Measurements from ENCODE around the gene NCKAP5. TPM values are rescaled to one million over a fixed set of nuclear protein-coding genes. Genes with fewer than 3 reads are reported as not detected.

Gene NCKAP5
- total RNA-seq, 2 donors from 2014 or later = 0.78 to 2.6 TPM

- Histone ChIP-seq H3K4me3 (no peak overlapping the region), H3K36me3 (replicated peaks in 1 of 2; ENCODE audit: insufficient read depth in 1 of 2, low read depth in 2 of 2) (no peaks in the 10 kb centered on the region), H3K27me3 (no peaks in the 10 kb centered on the region), H3K4me1 (no peaks in the 10 kb centered on the region), H3K9me3 (no peaks in the 10 kb centered on the region), H3K27ac (no peak overlapping the region)
- no peak for ATAC-seq
- intact Hi-C loops (cut with DNase I) = no loop called here
- TF ChIP-seq POLR2A (IDR thresholded peaks at IDR 0.05) (no peak), CTCF (IDR thresholded peaks at IDR 0.05) (no peak)
- 88 to 89% methylated on average over 8 of the region's 8 CpGs for WGBS, 2 donors
- no peak for DNase-seq
These were observed 774.7 kb downstream of the NCKAP5 start for GRCh38 chr2:132793532-132793931.

GRCh38 chr2:132790207-132790785, 778.0 kb downstream of the NCKAP5 start:
- no peak overlapping the region for H3K27ac ChIP-seq
- H3K9me3 ChIP-seq = no peaks in the 10 kb centered on the region
- DNase-seq (no peak), ATAC-seq (no peak)
- intact Hi-C loops (cut with DNase I) = no loop called here
- TF ChIP-seq CTCF (IDR thresholded peaks at IDR 0.05) (no peak), POLR2A (IDR thresholded peaks at IDR 0.05) (no peak)
- WGBS, 2 donors = 37 to 41% methylated on average over 4 of the region's 4 CpGs
- H3K36me3 ChIP-seq (replicated peaks in 1 of 2; ENCODE audit: insufficient read depth in 1 of 2, low read depth in 2 of 2) = no peaks in the 10 kb centered on the region
- no peak overlapping the region for H3K4me3 ChIP-seq
- no peaks in the 10 kb centered on the region for H3K4me1 ChIP-seq
- H3K27me3 ChIP-seq = no peaks in the 10 kb centered on the region

- no peak overlapping the region for H3K27ac ChIP-seq
- H3K27me3 ChIP-seq = no peaks in the 10 kb centered on the region
- intact Hi-C loops (cut with DNase I) = no loop called here
- ATAC-seq (no peak), DNase-seq (no peak)
- H3K36me3 ChIP-seq (replicated peaks in 1 of 2; ENCODE audit: insufficient read depth in 1 of 2, low read depth in 2 of 2) = no peaks in the 10 kb centered on the region
- no peak for TF ChIP-seq CTCF (IDR thresholded peaks at IDR 0.05)
- TF ChIP-seq POLR2A (IDR thresholded peaks at IDR 0.05) = no peak
- 83 to 98% methylated on average over 2 of the region's 2 CpGs for WGBS, 2 donors
- H3K4me1 ChIP-seq = no peaks in the 10 kb centered on the region
- H3K9me3 ChIP-seq = no peaks in the 10 kb centered on the region
- H3K4me3 ChIP-seq = no peak overlapping the region
These were observed 779.2 kb downstream of the NCKAP5 start for GRCh38 chr2:132789066-132789465.

- Histone ChIP-seq H3K27me3 (no peaks in the 10 kb centered on the region), H3K9me3 (no peaks in the 10 kb centered on the region), H3K36me3 (replicated peaks in 1 of 2; ENCODE audit: insufficient read depth in 1 of 2, low read depth in 2 of 2) (no peaks in the 10 kb centered on the region), H3K4me3 (no peak overlapping the region), H3K4me1 (no peaks in the 10 kb centered on the region), H3K27ac (no peak overlapping the region)
- DNase-seq = no peak
- intact Hi-C loops (cut with DNase I) = no loop called here
- TF ChIP-seq POLR2A (IDR thresholded peaks at IDR 0.05) = no peak
- TF ChIP-seq CTCF (IDR thresholded peaks at IDR 0.05) = no peak
- 63 to 68% methylated on average over 4 of the region's 4 CpGs for WGBS, 2 donors
- ATAC-seq = no peak
These were observed 779.9 kb downstream of the NCKAP5 start for GRCh38 chr2:132788310-132788838.

- no peaks in the 10 kb centered on the region for H3K4me1 ChIP-seq
- ATAC-seq (no peak), DNase-seq (no peak)
- H3K4me3 ChIP-seq = no peak overlapping the region
- no peaks in the 10 kb centered on the region for H3K27me3 ChIP-seq
- no peaks in the 10 kb centered on the region for H3K36me3 ChIP-seq (replicated peaks in 1 of 2; ENCODE audit: insufficient read depth in 1 of 2, low read depth in 2 of 2)
- 93% methylated on average over 9 to 11 of the region's 11 CpGs for WGBS, 2 donors
- H3K27ac ChIP-seq = no peak overlapping the region
- intact Hi-C loops (cut with DNase I) = no loop called here
- H3K9me3 ChIP-seq = no peaks in the 10 kb centered on the region
- TF ChIP-seq POLR2A (IDR thresholded peaks at IDR 0.05) = no peak
These were observed 784.4 kb downstream of the NCKAP5 start for GRCh38 chr2:132783883-132784282.
